HepG2 (cell line): ENCODE results near the gene CARMIL1. TPM values are rescaled to one million over a fixed set of nuclear protein-coding genes. Genes with fewer than 3 reads are reported as not detected.

Experiments
- ATAC-seq: fragments of 200-7000 bp; cut with Tn5 transposase; 3 replicates; pipeline ENCODE4 v1.9.1; 2020; ENCODE audit warnings: mild to moderate bottlenecking, moderate library complexity
- BruUV-seq: library from RNA; stranded (reverse); fragments of 400-500 nt; replicated peaks from 2 replicates; lab custom pipeline; 2021; lab: Mats Ljungman, UMichigan
- CTCF ChIA-PET: fragments of 300-600 bp; formaldehyde crosslinking; extraction: SDS; loops from one replicate; lab custom pipeline; 2021; ENCODE audit warnings: low total read pairs, inconsistent platforms, low intra/inter-chr PET ratio; lab: Yijun Ruan, JAX
- POLR2A ChIA-PET: fragments of 350-600 bp; sonication (Branson Sonifier 250); formaldehyde crosslinking; loops from one replicate; lab custom pipeline; 2020; ENCODE audit warnings: antibody characterized with exemption, inconsistent platforms; lab: Yijun Ruan, JAX
- DNase-seq: peaks from one replicate; pipeline ENCODE4 v3.0.0-alpha.2; 2015; ENCODE audit warnings: low spot score
- FAIRE-seq: peaks from 3 replicates; lab custom pipeline; 2011; peaks lifted over from hg19 to GRCh38; lab: Jason Lieb, UNC
- H2AFZ ChIP-seq: one replicate; pipeline ENCODE4 v1.6.1; 2011; ENCODE audit warnings: low read length, inconsistent platforms
- H3K27ac ChIP-seq: fragments of 300-600 bp; 3 replicates; pipeline ENCODE4 v1.8.0; 2011; ENCODE audit warnings: mixed run types, mild to moderate bottlenecking, mixed read lengths, low read length, inconsistent platforms; ENCODE audit not compliant: insufficient read depth; ENCODE audit errors: extremely low read length
- H3K27me3 ChIP-seq, 2 experiments: fragments of 200-600 bp in 1 of 2; 2 replicates in 1 of 2; 3 replicates in 1 of 2; pipeline versions ENCODE4 v1.6.0 to v1.8.0; 2011; ENCODE audit warnings: low read length in 2 of 2, mild to moderate bottlenecking in 2 of 2, moderate library complexity in 2 of 2, inconsistent platforms in 1 of 2; ENCODE audit not compliant: insufficient read depth in 2 of 2, control insufficient read depth in 1 of 2
- H3K36me3 ChIP-seq, 2 experiments: fragments of 200-600 bp in 1 of 2; replicated peaks in 1 of 2; 2 replicates in 1 of 2; 3 replicates in 1 of 2; pipeline versions ENCODE4 v1.5.1 to v1.8.0; 2011; ENCODE audit warnings: low read length in 2 of 2, inconsistent platforms in 1 of 2; ENCODE audit not compliant: insufficient read depth in 2 of 2, control insufficient read depth in 1 of 2
- H3K4me1 ChIP-seq: 2 replicates; pipeline ENCODE4 v1.5.1; 2012; ENCODE audit warnings: low read length, inconsistent platforms; ENCODE audit not compliant: insufficient read depth
- H3K4me2 ChIP-seq: 2 replicates; pipeline ENCODE4 v1.6.0; 2011; ENCODE audit warnings: low read depth, low read length, inconsistent platforms
- H3K4me3 ChIP-seq, 3 experiments: fragments of 200-600 bp in 1 of 3; sonication (generic), shearing (Covaris generic) in 1 of 3; replicated peaks in 1 of 3; 2 replicates each; pipeline ENCODE4 v1.5.1; 2011 to 2016; ENCODE audit warnings: low read length in 3 of 3, inconsistent platforms in 2 of 3, low read depth in 2 of 3, mild to moderate bottlenecking in 2 of 3, control low read depth in 1 of 3, mixed read lengths in 1 of 3; ENCODE audit not compliant: insufficient read depth in 1 of 3
- H3K79me2 ChIP-seq: one replicate; pipeline ENCODE4 v1.6.1; 2011; ENCODE audit warnings: low read length, inconsistent platforms; ENCODE audit not compliant: insufficient read depth
- H3K9ac ChIP-seq: 2 replicates; pipeline ENCODE4 v1.6.0; 2011; ENCODE audit warnings: mild to moderate bottlenecking, low read depth, low read length, inconsistent platforms; ENCODE audit not compliant: insufficient read depth
- H3K9me3 ChIP-seq: 2 replicates; pipeline ENCODE4 v1.5.1; 2012; ENCODE audit warnings: mild to moderate bottlenecking, low read length
- H4K20me1 ChIP-seq: 2 replicates; pipeline ENCODE4 v1.6.0; 2011; ENCODE audit warnings: inconsistent platforms, mild to moderate bottlenecking, low read length, moderate library complexity; ENCODE audit not compliant: insufficient read depth
- AHR ChIP-seq: IDR thresholded peaks from 2 replicates; pipeline ENCODE4 v1.6.1; 2018; ENCODE audit warnings: missing genetic modification reagents, missing compliant biosample characterization
- FLYWCH1 ChIP-seq: sonication (generic); formaldehyde crosslinking; IDR thresholded peaks from 2 replicates; pipeline ENCODE4 v1.8.1; 2023; ENCODE audit warnings: mild to moderate bottlenecking, missing genetic modification reagents
- HDAC2 ChIP-seq: sonication (generic); formaldehyde crosslinking; IDR thresholded peaks from 2 replicates; pipeline ENCODE4 v1.4.0; 2020; ENCODE audit warnings: missing genetic modification reagents
- KLF15 ChIP-seq: sonication (generic); formaldehyde crosslinking; IDR thresholded peaks from 2 replicates; pipeline ENCODE4 v1.8.1; 2023; ENCODE audit warnings: borderline replicate concordance, mild to moderate bottlenecking, inconsistent platforms, missing genetic modification reagents, mixed read lengths
- NFKBIZ ChIP-seq: IDR thresholded peaks from 2 replicates; pipeline ENCODE4 v1.6.1; 2018; ENCODE audit warnings: missing genetic modification reagents, missing compliant biosample characterization
- PHF20 ChIP-seq: sonication (generic); formaldehyde crosslinking; IDR thresholded peaks from 2 replicates; pipeline ENCODE4 v1.5.0; 2020; ENCODE audit warnings: mild to moderate bottlenecking, missing genetic modification reagents
- PPARG ChIP-seq: conservative IDR thresholded peaks from 2 replicates; pipeline ENCODE4 v1.6.1; 2016; ENCODE audit warnings: missing biosample characterization, missing genetic modification reagents
- SAP130 ChIP-seq: IDR thresholded peaks from 2 replicates; pipeline ENCODE4 v1.6.1; 2016; ENCODE audit warnings: low read depth
- SCMH1 ChIP-seq: sonication (generic); formaldehyde crosslinking; IDR thresholded peaks from 2 replicates; pipeline ENCODE4 v1.9.0; 2021; ENCODE audit warnings: missing genetic modification reagents, mild to moderate bottlenecking, borderline replicate concordance
- SMARCE1 ChIP-seq: fragments of 450-650 bp; IDR thresholded peaks from 2 replicates; pipeline ENCODE4 v1.6.1; 2017; ENCODE audit warnings: borderline replicate concordance
- TIGD3 ChIP-seq: sonication (generic); formaldehyde crosslinking; IDR thresholded peaks from 2 replicates; pipeline ENCODE4 v1.5.1; 2020; ENCODE audit warnings: mild to moderate bottlenecking, missing genetic modification reagents, borderline replicate concordance
- WIZ ChIP-seq: sonication (generic); formaldehyde crosslinking; IDR thresholded peaks from 2 replicates; pipeline ENCODE4 v1.5.1; 2020; ENCODE audit warnings: mild to moderate bottlenecking, missing genetic modification reagents
- ZFX ChIP-seq: sonication (generic); formaldehyde crosslinking; IDR thresholded peaks from 2 replicates; pipeline ENCODE4 v1.4.0; 2020; ENCODE audit warnings: mild to moderate bottlenecking, low read depth, missing genetic modification reagents, moderate library complexity
- ZNF160 ChIP-seq: sonication (generic); formaldehyde crosslinking; IDR thresholded peaks from 2 replicates; pipeline ENCODE4 v1.8.0; 2022; ENCODE audit warnings: mild to moderate bottlenecking, inconsistent platforms, missing genetic modification reagents
- ZNF225 ChIP-seq: sonication (generic); formaldehyde crosslinking; IDR thresholded peaks from 2 replicates; pipeline ENCODE4 v1.4.0; 2020; ENCODE audit warnings: mild to moderate bottlenecking, missing genetic modification reagents
- ZNF3 ChIP-seq: IDR thresholded peaks from 2 replicates; pipeline ENCODE4 v1.7.0; 2017; ENCODE audit warnings: inconsistent platforms
- ZNF430 ChIP-seq: sonication (generic); formaldehyde crosslinking; IDR thresholded peaks from 2 replicates; pipeline ENCODE4 v1.9.0; 2021; ENCODE audit warnings: mild to moderate bottlenecking, missing genetic modification reagents
- WGBS: methylation state at CpG from one replicate; pipeline ENCODE4 v1.1.6; 2017; ENCODE audit warnings: low lambda C conversion rate; 5-methylcytosine and 5-hydroxymethylcytosine counted together
- in situ Hi-C: cut with HindIII; loops from 2 replicates; pipeline ENCODE4 v1.10.0; 2017; ENCODE audit warnings: low pct_unique_long_range_greater_than_20kb; ENCODE audit not compliant: extremely low pct_ligation_motif_present
- intact Hi-C: fragments of 100-400 bp; cut with micrococcal nuclease; formaldehyde crosslinking; loops from one replicate; pipeline ENCODE4 v1.10.0; 2022; ENCODE audit not compliant: unreplicated experiment
- polyA plus RNA-seq, 8 experiments: library from polyadenylated mRNA; depleted of rRNA in 3 of 8; stranded (reverse) in 7 of 8; unstranded in 1 of 8; fragments of >200 nt; fragmentation: Illumina TruSeq in 4 of 8; extraction: Trizol in 4 of 8; gene quantifications; 2 replicates each; pipeline versions ENCODE4 v1.2.1 to v1.2.3, GENCODE V29; 2011 to 2016; ENCODE audit warnings: low read depth in 4 of 8, missing spikeins in 1 of 8, mixed read lengths in 1 of 8; ENCODE audit not compliant: insufficient read depth in 1 of 8
- total RNA-seq, 5 experiments: library from RNA; depleted of rRNA; stranded (reverse); fragments of >200 nt; fragmentation: Illumina TruSeq; extraction: Trizol; gene quantifications; 2 replicates each; pipeline ENCODE4 v1.2.3, GENCODE V29; 2016; ENCODE audit warnings: low read depth in 1 of 5
- TF ChIP-seq, protein P1 (sequence below): sonication (generic); formaldehyde crosslinking; IDR thresholded peaks from 2 replicates; pipeline ENCODE4 v1.4.0; 2020; ENCODE audit warnings: mild to moderate bottlenecking, missing genetic modification reagents, borderline replicate concordance
- TF ChIP-seq, protein P2 (sequence below): sonication (generic); formaldehyde crosslinking; IDR thresholded peaks from 2 replicates; pipeline ENCODE4 v1.9.0; 2022; ENCODE audit warnings: missing genetic modification reagents, mild to moderate bottlenecking, borderline replicate concordance

Gene CARMIL1
- total and polyA plus RNA-seq, 2 of the 13 experiments (the other 11 are each of a cell fraction or from before 2014, with no cell fraction given), result 1.8 to 2.6 TPM

- DNase-seq (no peak), ATAC-seq (no peak), FAIRE-seq (no peak)
- Histone ChIP-seq H3K36me3 (no peaks in the 10 kb centered on the region), H3K4me1 (no peaks in the 10 kb centered on the region), H3K79me2 (no peaks in the 10 kb centered on the region), H2AFZ (no peak overlapping the region), H3K4me2 (no peak overlapping the region), H3K27me3 (0 out of 5 replicates have a peak, but pooled peaks cover 0 to 11% of the 10 kb centered on the region in 2 experiments), H3K9ac (no peak overlapping the region), H4K20me1 (no peaks in the 10 kb centered on the region), H3K27ac (no peak overlapping the region), H3K4me3 (no peak overlapping the region), H3K9me3 (no peaks in the 10 kb centered on the region)
- in situ Hi-C loops, result no loop called here
- WGBS, result 0% methylated on average over 1 of the region's 1 CpG
- TF ChIP-seq ZFX (CRISPR knock-in tag) (no peak), SCMH1 (CRISPR knock-in tag) (no peak), PHF20 (CRISPR knock-in tag) (no peak), HDAC2 (CRISPR knock-in tag) (no peak), KLF15 (CRISPR knock-in tag) (no peak), AHR (CRISPR knock-in tag) (no peak), NFKBIZ (no peak), SAP130 (no peak), TIGD3 (CRISPR knock-in tag) (no peak), WIZ (no peak), ZNF430 (CRISPR knock-in tag) (no peak), PPARG (CRISPR knock-in tag) (no peak), ZNF160 (CRISPR knock-in tag) (no peak), FLYWCH1 (no peak), SMARCE1 (no peak), ZNF225 (CRISPR knock-in tag) (no peak), ZNF3 (CRISPR knock-in tag) (no peak)
- TF ChIP-seq, protein P1, sequence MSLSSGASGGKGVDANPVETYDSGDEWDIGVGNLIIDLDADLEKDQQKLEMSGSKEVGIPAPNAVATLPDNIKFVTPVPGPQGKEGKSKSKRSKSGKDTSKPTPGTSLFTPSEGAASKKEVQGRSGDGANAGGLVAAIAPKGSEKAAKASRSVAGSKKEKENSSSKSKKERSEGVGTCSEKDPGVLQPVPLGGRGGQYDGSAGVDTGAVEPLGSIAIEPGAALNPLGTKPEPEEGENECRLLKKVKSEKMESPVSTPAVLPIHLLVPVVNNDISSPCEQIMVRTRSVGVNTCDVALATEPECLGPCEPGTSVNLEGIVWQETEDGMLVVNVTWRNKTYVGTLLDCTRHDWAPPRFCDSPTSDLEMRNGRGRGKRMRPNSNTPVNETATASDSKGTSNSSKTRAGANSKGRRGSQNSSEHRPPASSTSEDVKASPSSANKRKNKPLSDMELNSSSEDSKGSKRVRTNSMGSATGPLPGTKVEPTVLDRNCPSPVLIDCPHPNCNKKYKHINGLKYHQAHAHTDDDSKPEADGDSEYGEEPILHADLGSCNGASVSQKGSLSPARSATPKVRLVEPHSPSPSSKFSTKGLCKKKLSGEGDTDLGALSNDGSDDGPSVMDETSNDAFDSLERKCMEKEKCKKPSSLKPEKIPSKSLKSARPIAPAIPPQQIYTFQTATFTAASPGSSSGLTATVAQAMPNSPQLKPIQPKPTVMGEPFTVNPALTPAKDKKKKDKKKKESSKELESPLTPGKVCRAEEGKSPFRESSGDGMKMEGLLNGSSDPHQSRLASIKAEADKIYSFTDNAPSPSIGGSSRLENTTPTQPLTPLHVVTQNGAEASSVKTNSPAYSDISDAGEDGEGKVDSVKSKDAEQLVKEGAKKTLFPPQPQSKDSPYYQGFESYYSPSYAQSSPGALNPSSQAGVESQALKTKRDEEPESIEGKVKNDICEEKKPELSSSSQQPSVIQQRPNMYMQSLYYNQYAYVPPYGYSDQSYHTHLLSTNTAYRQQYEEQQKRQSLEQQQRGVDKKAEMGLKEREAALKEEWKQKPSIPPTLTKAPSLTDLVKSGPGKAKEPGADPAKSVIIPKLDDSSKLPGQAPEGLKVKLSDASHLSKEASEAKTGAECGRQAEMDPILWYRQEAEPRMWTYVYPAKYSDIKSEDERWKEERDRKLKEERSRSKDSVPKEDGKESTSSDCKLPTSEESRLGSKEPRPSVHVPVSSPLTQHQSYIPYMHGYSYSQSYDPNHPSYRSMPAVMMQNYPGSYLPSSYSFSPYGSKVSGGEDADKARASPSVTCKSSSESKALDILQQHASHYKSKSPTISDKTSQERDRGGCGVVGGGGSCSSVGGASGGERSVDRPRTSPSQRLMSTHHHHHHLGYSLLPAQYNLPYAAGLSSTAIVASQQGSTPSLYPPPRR, result no peak
- TF ChIP-seq, protein P2, sequence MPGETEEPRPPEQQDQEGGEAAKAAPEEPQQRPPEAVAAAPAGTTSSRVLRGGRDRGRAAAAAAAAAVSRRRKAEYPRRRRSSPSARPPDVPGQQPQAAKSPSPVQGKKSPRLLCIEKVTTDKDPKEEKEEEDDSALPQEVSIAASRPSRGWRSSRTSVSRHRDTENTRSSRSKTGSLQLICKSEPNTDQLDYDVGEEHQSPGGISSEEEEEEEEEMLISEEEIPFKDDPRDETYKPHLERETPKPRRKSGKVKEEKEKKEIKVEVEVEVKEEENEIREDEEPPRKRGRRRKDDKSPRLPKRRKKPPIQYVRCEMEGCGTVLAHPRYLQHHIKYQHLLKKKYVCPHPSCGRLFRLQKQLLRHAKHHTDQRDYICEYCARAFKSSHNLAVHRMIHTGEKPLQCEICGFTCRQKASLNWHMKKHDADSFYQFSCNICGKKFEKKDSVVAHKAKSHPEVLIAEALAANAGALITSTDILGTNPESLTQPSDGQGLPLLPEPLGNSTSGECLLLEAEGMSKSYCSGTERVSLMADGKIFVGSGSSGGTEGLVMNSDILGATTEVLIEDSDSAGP (CRISPR knock-in tag), result no peak
- no TSS peak for BruUV-seq
- ChIA-PET CTCF (no interaction called here), POLR2A (no interaction called here)
- intact Hi-C loops, result no loop called here
Measured at GRCh38 chr6:25233226-25233625, 45.9 kb upstream of the CARMIL1 start.
